LNCAP (cell line): ENCODE measurements around the gene CXCL3.

Experiments
- CTCF ChIP-seq: fragments of 450-650 bp; IDR thresholded peaks from 2 replicates; pipeline ENCODE4 v1.5.1; 2017; ENCODE audit warnings: mild to moderate bottlenecking

Gene CXCL3

GRCh38 chr4:74067586-74067985, 29.1 kb upstream of the CXCL3 start:
- no peak for TF ChIP-seq CTCF

GRCh38 chr4:74066232-74066631, 27.7 kb upstream of the CXCL3 start:
- no peak for TF ChIP-seq CTCF

- TF ChIP-seq CTCF: no peak
These were observed 26.7 kb upstream of the CXCL3 start for GRCh38 chr4:74065115-74065642.

- TF ChIP-seq CTCF: no peak
These were observed 25.4 kb upstream of the CXCL3 start for GRCh38 chr4:74063859-74064258.

GRCh38 chr4:74062953-74063352, 24.5 kb upstream of the CXCL3 start:
- no peak for TF ChIP-seq CTCF

- no peak for TF ChIP-seq CTCF
These were observed 22.9 kb upstream of the CXCL3 start for GRCh38 chr4:74061430-74061829.

- no peak for TF ChIP-seq CTCF
These were observed 20.8 kb upstream of the CXCL3 start for GRCh38 chr4:74059161-74059829.
